HepG2 (cell line): ENCODE measurements around the gene TRIAP1. TPM values are rescaled to one million over a fixed set of nuclear protein-coding genes. Genes with fewer than 3 reads are reported as not detected.

Source experiments
- AGO1 ChIP-seq: fragments of 200-400 bp; formaldehyde crosslinking; IDR thresholded peaks from 2 replicates; pipeline ENCODE4 v1.6.1; 2017; ENCODE audit warnings: mild to moderate bottlenecking, low read depth, low read length, moderate library complexity; ENCODE audit not compliant: poor library complexity, severe bottlenecking
- DNMT3B ChIP-seq: conservative IDR thresholded peaks from 2 replicates; pipeline ENCODE4 v1.6.1; 2016; ENCODE audit warnings: missing biosample characterization, control low read depth
- FOXA3 ChIP-seq: IDR thresholded peaks from 2 replicates; pipeline ENCODE4 v1.6.1; 2016; ENCODE audit warnings: missing genetic modification reagents, missing compliant biosample characterization
- HMGXB3 ChIP-seq: sonication (generic); formaldehyde crosslinking; IDR thresholded peaks from 2 replicates; pipeline ENCODE4 v1.4.0; 2020; ENCODE audit warnings: missing genetic modification reagents, borderline replicate concordance
- KLF16 ChIP-seq, 2 experiments: sonication (generic) in 1 of 2; formaldehyde crosslinking in 1 of 2; IDR thresholded peaks; 2 replicates each; pipeline versions ENCODE4 v1.6.1 to v1.8.0; 2016 to 2023; ENCODE audit warnings: missing genetic modification reagents in 2 of 2, missing compliant biosample characterization in 1 of 2
- MLX ChIP-seq: IDR thresholded peaks from 2 replicates; pipeline ENCODE4 v1.6.1; 2016
- RXRA ChIP-seq: sonication (generic); formaldehyde crosslinking; IDR thresholded peaks from 2 replicates; pipeline ENCODE4 v1.5.1; 2020; ENCODE audit warnings: missing genetic modification reagents
- SALL2 ChIP-seq: sonication (generic); formaldehyde crosslinking; IDR thresholded peaks from 2 replicates; pipeline ENCODE4 v1.8.1; 2023; ENCODE audit warnings: mild to moderate bottlenecking, missing genetic modification reagents, inconsistent platforms
- SIN3A ChIP-seq: IDR thresholded peaks from 2 replicates; pipeline ENCODE4 v1.6.1; 2011; ENCODE audit warnings: low read depth, mild to moderate bottlenecking, control low read depth, low read length, borderline replicate concordance
- ZNF619 ChIP-seq: sonication (generic); formaldehyde crosslinking; IDR thresholded peaks from 2 replicates; pipeline ENCODE4 v1.4.0; 2020; ENCODE audit warnings: mild to moderate bottlenecking, missing genetic modification reagents
- polyA plus RNA-seq, 8 experiments: library from polyadenylated mRNA; depleted of rRNA in 3 of 8; stranded (reverse) in 7 of 8; unstranded in 1 of 8; fragments of >200 nt; fragmentation: Illumina TruSeq in 4 of 8; extraction: Trizol in 4 of 8; gene quantifications; 2 replicates each; pipeline versions ENCODE4 v1.2.1 to v1.2.3, GENCODE V29; 2011 to 2016; ENCODE audit warnings: low read depth in 4 of 8, missing spikeins in 1 of 8, mixed read lengths in 1 of 8; ENCODE audit not compliant: insufficient read depth in 1 of 8
- total RNA-seq, 5 experiments: library from RNA; depleted of rRNA; stranded (reverse); fragments of >200 nt; fragmentation: Illumina TruSeq; extraction: Trizol; gene quantifications; 2 replicates each; pipeline ENCODE4 v1.2.3, GENCODE V29; 2016; ENCODE audit warnings: low read depth in 1 of 5
- TF ChIP-seq, protein P1 (sequence below), 2 experiments: sonication (generic) in 1 of 2; formaldehyde crosslinking in 1 of 2; IDR thresholded peaks; 2 replicates each; pipeline versions ENCODE4 v1.6.1 to v1.9.0; 2014 to 2022; ENCODE audit warnings: antibody characterized with exemption in 1 of 2, borderline replicate concordance in 1 of 2, inconsistent platforms in 1 of 2, low read depth in 1 of 2, missing genetic modification reagents in 1 of 2
- TF ChIP-seq, protein P2 (sequence below): sonication (generic); formaldehyde crosslinking; IDR thresholded peaks from 2 replicates; pipeline ENCODE4 v1.4.0; 2020; ENCODE audit warnings: missing genetic modification reagents, mild to moderate bottlenecking, borderline replicate concordance

The TRIAP1 gene
- total and polyA plus RNA-seq, 2 of the 13 experiments (the other 11 are each of a cell fraction or from before 2014, with no cell fraction given): 55.0 to 117 TPM

- TF ChIP-seq, protein P1, sequence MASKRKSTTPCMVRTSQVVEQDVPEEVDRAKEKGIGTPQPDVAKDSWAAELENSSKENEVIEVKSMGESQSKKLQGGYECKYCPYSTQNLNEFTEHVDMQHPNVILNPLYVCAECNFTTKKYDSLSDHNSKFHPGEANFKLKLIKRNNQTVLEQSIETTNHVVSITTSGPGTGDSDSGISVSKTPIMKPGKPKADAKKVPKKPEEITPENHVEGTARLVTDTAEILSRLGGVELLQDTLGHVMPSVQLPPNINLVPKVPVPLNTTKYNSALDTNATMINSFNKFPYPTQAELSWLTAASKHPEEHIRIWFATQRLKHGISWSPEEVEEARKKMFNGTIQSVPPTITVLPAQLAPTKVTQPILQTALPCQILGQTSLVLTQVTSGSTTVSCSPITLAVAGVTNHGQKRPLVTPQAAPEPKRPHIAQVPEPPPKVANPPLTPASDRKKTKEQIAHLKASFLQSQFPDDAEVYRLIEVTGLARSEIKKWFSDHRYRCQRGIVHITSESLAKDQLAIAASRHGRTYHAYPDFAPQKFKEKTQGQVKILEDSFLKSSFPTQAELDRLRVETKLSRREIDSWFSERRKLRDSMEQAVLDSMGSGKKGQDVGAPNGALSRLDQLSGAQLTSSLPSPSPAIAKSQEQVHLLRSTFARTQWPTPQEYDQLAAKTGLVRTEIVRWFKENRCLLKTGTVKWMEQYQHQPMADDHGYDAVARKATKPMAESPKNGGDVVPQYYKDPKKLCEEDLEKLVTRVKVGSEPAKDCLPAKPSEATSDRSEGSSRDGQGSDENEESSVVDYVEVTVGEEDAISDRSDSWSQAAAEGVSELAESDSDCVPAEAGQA (IDR thresholded peaks at IDR 0.05; ENCODE audit: low read depth): peak; percentile 70
- TF ChIP-seq, protein P1 (CRISPR knock-in tag; IDR thresholded peaks at IDR 0.05; ENCODE audit: borderline replicate concordance): no peak
- TF ChIP-seq SALL2 (CRISPR knock-in tag) (peak; percentile 85; the same call in 1 of the 2 replicates), DNMT3B (CRISPR knock-in tag) (no peak), FOXA3 (CRISPR knock-in tag) (0 out of 2 replicates have a peak, but pooled peaks have one; percentile 13), ZNF619 (CRISPR knock-in tag) (0 out of 2 replicates have a peak, but pooled peaks have one; percentile 52), RXRA (peak; percentile 58), MLX (CRISPR knock-in tag) (0 out of 2 replicates have a peak, but pooled peaks have one; percentile 30), KLF16 (CRISPR knock-in tag; IDR thresholded peaks at IDR 0.05) (peak in 1 of 2 experiments; percentile 86; a peak in 2 of 4 replicates), HMGXB3 (peak; percentile 74), SIN3A (peak; percentile 44; the same call in 1 of the 2 replicates), AGO1 (peak; percentile 41)
- TF ChIP-seq, protein P2, sequence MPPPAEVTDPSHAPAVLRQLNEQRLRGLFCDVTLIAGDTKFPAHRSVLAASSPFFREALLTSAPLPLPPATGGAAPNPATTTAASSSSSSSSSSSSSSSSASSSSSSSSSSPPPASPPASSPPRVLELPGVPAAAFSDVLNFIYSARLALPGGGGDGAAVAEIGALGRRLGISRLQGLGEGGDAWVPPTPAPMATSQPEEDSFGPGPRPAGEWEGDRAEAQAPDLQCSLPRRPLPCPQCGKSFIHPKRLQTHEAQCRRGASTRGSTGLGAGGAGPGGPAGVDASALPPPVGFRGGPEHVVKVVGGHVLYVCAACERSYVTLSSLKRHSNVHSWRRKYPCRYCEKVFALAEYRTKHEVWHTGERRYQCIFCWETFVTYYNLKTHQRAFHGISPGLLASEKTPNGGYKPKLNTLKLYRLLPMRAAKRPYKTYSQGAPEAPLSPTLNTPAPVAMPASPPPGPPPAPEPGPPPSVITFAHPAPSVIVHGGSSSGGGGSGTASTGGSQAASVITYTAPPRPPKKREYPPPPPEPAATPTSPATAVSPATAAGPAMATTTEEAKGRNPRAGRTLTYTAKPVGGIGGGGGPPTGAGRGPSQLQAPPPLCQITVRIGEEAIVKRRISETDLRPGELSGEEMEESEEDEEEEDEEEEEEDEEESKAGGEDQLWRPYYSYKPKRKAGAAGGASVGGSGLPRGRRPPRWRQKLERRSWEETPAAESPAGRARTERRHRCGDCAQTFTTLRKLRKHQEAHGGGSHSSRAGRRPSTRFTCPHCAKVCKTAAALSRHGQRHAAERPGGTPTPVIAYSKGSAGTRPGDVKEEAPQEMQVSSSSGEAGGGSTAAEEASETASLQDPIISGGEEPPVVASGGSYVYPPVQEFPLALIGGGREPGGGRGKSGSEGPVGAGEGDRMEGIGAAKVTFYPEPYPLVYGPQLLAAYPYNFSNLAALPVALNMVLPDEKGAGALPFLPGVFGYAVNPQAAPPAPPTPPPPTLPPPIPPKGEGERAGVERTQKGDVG (CRISPR knock-in tag): 0 out of 2 replicates have a peak, but pooled peaks have one; percentile 50
These were observed 8.3 kb downstream of the TRIAP1 start, which contains the start of gene COX6A1 (continued) for GRCh38 chr12:120437735-120438494.
